HG03575 (cell line): ENCODE data around the gene TAOK3.
A peak's percentile ranks its signal among the peaks of the same experiment; 100 is the strongest.

ENCODE experiments used
- ATAC-seq: cut with Tn5 transposase; IDR thresholded peaks from one replicate; pipeline ENCODE4 v1.9.1; 2021; ENCODE audit not compliant: unreplicated experiment, insufficient number of reproducible peaks, low FRiP score; ENCODE audit errors: extremely low read depth

Gene TAOK3

GRCh38 chr12:118346895-118347294 lies 25.8 kb downstream of the TAOK3 start:
- ATAC-seq = no peak

GRCh38 chr12:118345355-118345754 lies 27.4 kb downstream of the TAOK3 start:
- ATAC-seq = no peak

- ATAC-seq = no peak
These were observed 27.9 kb downstream of the TAOK3 start for GRCh38 chr12:118344829-118345228.

- ATAC-seq = no peak
These were observed 30.6 kb downstream of the TAOK3 start for GRCh38 chr12:118342090-118342489.

- ATAC-seq = no peak
These were observed 35.4 kb downstream of the TAOK3 start for GRCh38 chr12:118337194-118337838.

- no peak for ATAC-seq
These were observed 36.6 kb downstream of the TAOK3 start for GRCh38 chr12:118336123-118336522.

- ATAC-seq = no peak
These were observed 37.7 kb downstream of the TAOK3 start for GRCh38 chr12:118334939-118335567.

GRCh38 chr12:118334241-118334640 lies 38.5 kb downstream of the TAOK3 start:
- ATAC-seq = no peak

- no peak for ATAC-seq
These were observed 40.2 kb downstream of the TAOK3 start for GRCh38 chr12:118332511-118332910.

- ATAC-seq = no peak
These were observed 42.2 kb downstream of the TAOK3 start for GRCh38 chr12:118330421-118331018.

- no peak for ATAC-seq
These were observed 44.0 kb downstream of the TAOK3 start for GRCh38 chr12:118328486-118329330.

GRCh38 chr12:118327391-118327790 lies 45.3 kb downstream of the TAOK3 start:
- ATAC-seq = no peak

GRCh38 chr12:118326991-118327390 lies 45.7 kb downstream of the TAOK3 start:
- no peak for ATAC-seq

- ATAC-seq = no peak
These were observed 47.6 kb downstream of the TAOK3 start for GRCh38 chr12:118325081-118325480.

GRCh38 chr12:118319627-118320026 lies 53.1 kb downstream of the TAOK3 start:
- no peak for ATAC-seq

GRCh38 chr12:118318744-118319143 lies 54.0 kb downstream of the TAOK3 start:
- no peak for ATAC-seq

- no peak for ATAC-seq
These were observed 55.0 kb downstream of the TAOK3 start for GRCh38 chr12:118317729-118318128.

GRCh38 chr12:118315821-118316220 lies 56.9 kb downstream of the TAOK3 start:
- ATAC-seq = no peak

- ATAC-seq = peak; percentile 40
These were observed 60.1 kb downstream of the TAOK3 start for GRCh38 chr12:118312578-118312977.

- no peak for ATAC-seq
These were observed 61.0 kb downstream of the TAOK3 start for GRCh38 chr12:118311666-118312065.
